GM12892 (cell line): ENCODE measurements around the gene ROR1.

ENCODE experiments used
- DNase-seq: peaks from one replicate; pipeline ENCODE4 v3.0.0; 2011; ENCODE audit not compliant: insufficient read length
- FAIRE-seq: peaks from 2 replicates; lab custom pipeline; 2011; peaks lifted over from hg19 to GRCh38; lab: Jason Lieb, UNC
- POLR2A ChIP-seq: IDR thresholded peaks from 2 replicates; pipeline ENCODE4 v1.6.1; 2011; ENCODE audit warnings: low read depth, low read length, control low read depth
- POLR2AphosphoS5 ChIP-seq: IDR thresholded peaks from 2 replicates; pipeline ENCODE4 v1.6.1; 2011; ENCODE audit warnings: low read depth, low read length, control low read depth
- TAF1 ChIP-seq: IDR thresholded peaks from 2 replicates; pipeline ENCODE4 v1.6.1; 2011; ENCODE audit warnings: low read depth, mild to moderate bottlenecking, control low read depth, low read length, borderline replicate concordance

The ROR1 gene

GRCh38 chr1:63855942-63856341, 82.1 kb downstream of the ROR1 start:
- TF ChIP-seq POLR2A, result no peak
- TF ChIP-seq TAF1, result no peak
- TF ChIP-seq POLR2AphosphoS5, result no peak
- DNase-seq (no peak), FAIRE-seq (no peak)

DNA sequence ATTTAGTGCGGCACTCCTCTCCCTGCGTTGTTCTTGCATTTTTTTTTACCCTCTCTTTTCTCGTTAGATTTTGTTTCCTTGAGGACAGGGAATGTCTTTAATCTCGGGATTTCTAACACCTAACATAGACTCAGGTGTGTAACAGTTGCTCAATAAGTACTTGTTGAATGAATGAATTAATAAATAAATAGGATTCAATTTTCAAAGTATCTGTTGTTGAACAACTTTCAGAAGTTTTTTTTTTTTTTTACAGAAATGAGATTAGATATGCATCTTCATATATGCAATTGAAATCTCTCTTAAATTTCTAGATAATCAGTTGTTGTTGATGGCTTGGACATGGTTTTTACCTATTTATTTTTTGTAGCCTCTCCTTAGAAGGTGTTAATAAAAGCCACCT, 83.1 kb downstream of the ROR1 start:
- no peak for DNase-seq
- TF ChIP-seq POLR2AphosphoS5, result no peak
- no peak for TF ChIP-seq POLR2A
- TF ChIP-seq TAF1, result no peak
- FAIRE-seq, result no peak

DNA sequence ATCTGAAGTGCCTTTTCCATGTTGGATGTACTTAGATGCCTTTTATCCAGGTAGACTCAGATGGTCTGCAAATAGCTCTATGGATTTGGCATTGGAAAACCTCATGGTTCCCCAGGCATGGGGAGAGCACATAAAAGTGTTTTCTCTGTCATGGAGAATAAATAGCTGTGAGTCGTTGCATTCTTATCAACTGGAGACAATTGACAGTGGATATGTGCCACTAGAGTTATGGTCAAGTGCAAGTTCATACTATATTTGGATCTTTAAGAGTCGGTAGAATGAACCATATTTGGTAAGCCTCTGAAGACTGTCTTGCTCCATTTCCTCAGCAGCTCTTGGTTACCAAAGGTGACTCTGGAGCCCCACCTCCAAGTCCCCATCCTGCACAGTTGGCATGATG, 83.7 kb downstream of the ROR1 start:
- no peak for DNase-seq
- TF ChIP-seq POLR2A (no peak), POLR2AphosphoS5 (no peak), TAF1 (no peak)
- no peak for FAIRE-seq

GRCh38 chr1:63858153-63858552, 84.3 kb downstream of the ROR1 start:
- no peak for FAIRE-seq
- TF ChIP-seq TAF1 (no peak), POLR2A (no peak), POLR2AphosphoS5 (no peak)

GRCh38 chr1:63859480-63860275, 85.9 kb downstream of the ROR1 start:
- TF ChIP-seq POLR2A (no peak), TAF1 (no peak), POLR2AphosphoS5 (no peak)
- FAIRE-seq, result no peak
- no peak for DNase-seq

More at GRCh38 chr1:63858153-63858552, 84.3 kb downstream of the ROR1 start:
- no peak for DNase-seq

- DNase-seq, result no peak
- TF ChIP-seq TAF1, result no peak
- no peak for FAIRE-seq
Observed at GRCh38 chr1:63861052-63861691, 87.4 kb downstream of the ROR1 start.

DNA sequence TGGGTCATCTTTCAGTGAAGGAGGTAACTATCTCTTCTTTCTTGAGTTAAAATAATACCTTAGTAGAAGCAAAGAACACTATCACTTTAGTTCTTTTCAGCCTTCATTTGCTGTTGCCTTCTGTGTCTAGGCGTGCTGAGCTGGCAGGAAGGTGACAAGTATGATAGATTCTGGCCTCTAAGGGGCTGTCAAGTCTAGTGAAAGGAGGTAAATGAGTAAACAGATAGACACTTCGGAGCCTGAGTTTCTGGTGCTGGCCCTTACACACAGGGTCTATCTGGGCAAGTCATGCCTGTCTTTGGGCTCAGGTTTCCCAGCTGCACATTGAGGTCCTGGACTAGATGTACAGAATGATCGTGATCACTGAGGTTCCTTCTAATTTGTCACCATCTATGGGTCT, 89.3 kb downstream of the ROR1 start:
- TF ChIP-seq POLR2AphosphoS5 (no peak), TAF1 (no peak)
- DNase-seq, result no peak
- FAIRE-seq, result no peak

GRCh38 chr1:63864224-63864641, 90.4 kb downstream of the ROR1 start:
- FAIRE-seq, result no peak
- DNase-seq, result no peak
- TF ChIP-seq POLR2A (no peak), POLR2AphosphoS5 (no peak), TAF1 (no peak)

DNA sequence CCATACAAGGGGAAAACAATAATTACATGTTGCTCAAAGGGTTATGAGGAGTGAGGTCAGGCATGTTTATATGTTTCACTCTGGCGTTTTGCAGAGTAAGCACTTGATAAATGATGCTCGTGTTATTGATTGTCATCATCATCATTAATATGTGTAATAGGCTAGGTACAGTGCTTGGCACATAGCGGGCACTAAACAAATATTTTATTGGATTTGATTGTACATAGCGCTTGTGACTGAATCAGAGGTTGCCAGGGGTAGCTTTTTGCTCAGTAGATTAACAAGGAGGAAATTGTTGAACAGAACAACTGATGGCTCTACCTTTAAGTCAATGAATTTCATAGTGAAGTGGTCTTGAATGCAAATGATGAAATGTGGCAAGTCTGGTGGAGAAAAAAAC, 91.7 kb downstream of the ROR1 start:
- TF ChIP-seq POLR2AphosphoS5 (no peak), POLR2A (no peak), TAF1 (no peak)
- FAIRE-seq (no peak), DNase-seq (no peak)

DNA sequence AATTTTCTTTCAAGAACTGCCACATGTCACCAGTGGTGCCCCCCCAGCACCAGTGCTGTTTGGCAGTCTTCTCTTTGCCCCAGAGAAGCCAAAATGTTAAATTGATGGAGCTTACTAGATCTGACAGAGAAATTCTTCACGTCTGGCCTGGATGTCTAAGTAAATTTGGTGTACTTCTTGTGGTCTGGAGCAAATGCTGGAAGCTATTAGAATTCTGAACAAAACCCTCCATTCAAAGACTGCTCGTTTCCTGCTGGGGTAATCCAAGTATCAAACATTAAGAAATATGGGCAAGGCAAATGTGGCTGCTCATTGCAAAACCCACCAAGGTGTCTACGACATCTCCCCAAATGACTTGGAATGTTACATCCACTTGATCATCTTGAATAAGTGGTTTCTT, 92.3 kb downstream of the ROR1 start:
- no peak for DNase-seq
- no peak for FAIRE-seq
- no peak for TF ChIP-seq POLR2AphosphoS5
- no peak for TF ChIP-seq POLR2A
- TF ChIP-seq TAF1, result no peak

DNA sequence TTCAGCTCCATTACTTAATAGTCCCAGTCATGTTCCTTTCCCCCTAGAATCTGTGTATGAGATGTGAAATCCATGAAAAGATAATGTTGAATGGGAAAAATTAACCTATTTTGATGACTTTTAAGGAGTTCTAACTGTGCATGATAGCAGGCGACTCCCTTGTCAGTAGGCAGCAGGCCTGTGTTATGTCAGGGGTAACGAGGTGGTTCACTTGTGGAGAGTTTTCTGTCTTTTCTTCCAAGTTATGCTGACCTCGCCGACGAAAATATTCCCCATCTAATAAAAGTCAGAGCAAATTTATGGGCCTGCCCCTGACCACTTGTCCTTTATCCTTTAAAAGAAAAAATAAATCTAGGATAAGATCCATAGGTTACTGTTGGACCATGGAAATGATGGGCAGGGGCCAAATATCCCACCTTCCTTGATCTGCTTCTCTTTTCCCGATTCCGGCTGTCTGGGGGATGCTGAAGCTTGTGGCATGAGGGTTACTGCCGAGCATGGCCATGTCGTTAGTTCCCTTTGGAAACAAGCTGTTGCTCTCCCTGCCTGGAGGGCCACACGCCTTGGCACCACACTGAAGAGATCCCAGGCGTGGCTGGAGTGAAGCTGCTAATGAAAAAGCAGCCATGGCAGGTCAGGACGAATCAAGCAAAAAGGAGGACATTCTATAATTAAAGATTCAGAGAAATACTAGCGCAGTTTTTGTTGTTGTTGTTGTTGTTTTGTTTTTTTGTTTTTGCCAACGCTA, 93.8 kb downstream of the ROR1 start:
- no peak for TF ChIP-seq POLR2AphosphoS5
- no peak for TF ChIP-seq POLR2A
- TF ChIP-seq TAF1, result no peak
- FAIRE-seq (no peak), DNase-seq (no peak)
